Measurements from ENCODE around the gene TEKT3.

- TF ChIP-seq, protein P1, sequence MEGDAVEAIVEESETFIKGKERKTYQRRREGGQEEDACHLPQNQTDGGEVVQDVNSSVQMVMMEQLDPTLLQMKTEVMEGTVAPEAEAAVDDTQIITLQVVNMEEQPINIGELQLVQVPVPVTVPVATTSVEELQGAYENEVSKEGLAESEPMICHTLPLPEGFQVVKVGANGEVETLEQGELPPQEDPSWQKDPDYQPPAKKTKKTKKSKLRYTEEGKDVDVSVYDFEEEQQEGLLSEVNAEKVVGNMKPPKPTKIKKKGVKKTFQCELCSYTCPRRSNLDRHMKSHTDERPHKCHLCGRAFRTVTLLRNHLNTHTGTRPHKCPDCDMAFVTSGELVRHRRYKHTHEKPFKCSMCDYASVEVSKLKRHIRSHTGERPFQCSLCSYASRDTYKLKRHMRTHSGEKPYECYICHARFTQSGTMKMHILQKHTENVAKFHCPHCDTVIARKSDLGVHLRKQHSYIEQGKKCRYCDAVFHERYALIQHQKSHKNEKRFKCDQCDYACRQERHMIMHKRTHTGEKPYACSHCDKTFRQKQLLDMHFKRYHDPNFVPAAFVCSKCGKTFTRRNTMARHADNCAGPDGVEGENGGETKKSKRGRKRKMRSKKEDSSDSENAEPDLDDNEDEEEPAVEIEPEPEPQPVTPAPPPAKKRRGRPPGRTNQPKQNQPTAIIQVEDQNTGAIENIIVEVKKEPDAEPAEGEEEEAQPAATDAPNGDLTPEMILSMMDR (IDR thresholded peaks at IDR 0.05) = no peak
- no peak for TF ChIP-seq POLR2A (IDR thresholded peaks at IDR 0.05)
Observed at GRCh38 chr17:15278924-15279477, 62.4 kb downstream of the TEKT3 start.

Measured in esophagus squamous epithelium (tissue), 4 donors.